KBM-7 (cell line): ENCODE data around the gene SUV39H2.
"Not testable (repeated sequence)": the region's sequence is repeated elsewhere in the genome, so short reads cannot be mapped to it uniquely, and the experiment has no call there.

Source experiments
- DNase-seq: peaks from one replicate; pipeline ENCODE4 v3.0.0-alpha.2; 2015
- in situ Hi-C: fragments of 300-500 bp; cut with MboI; formaldehyde crosslinking; loops from 2 replicates; pipeline ENCODE4 v1.14.3; 2020; ENCODE audit warnings: low sequenced_read_pairs, low pct_unique_long_range_greater_than_20kb, mixed read lengths

The SUV39H2 gene

DNA sequence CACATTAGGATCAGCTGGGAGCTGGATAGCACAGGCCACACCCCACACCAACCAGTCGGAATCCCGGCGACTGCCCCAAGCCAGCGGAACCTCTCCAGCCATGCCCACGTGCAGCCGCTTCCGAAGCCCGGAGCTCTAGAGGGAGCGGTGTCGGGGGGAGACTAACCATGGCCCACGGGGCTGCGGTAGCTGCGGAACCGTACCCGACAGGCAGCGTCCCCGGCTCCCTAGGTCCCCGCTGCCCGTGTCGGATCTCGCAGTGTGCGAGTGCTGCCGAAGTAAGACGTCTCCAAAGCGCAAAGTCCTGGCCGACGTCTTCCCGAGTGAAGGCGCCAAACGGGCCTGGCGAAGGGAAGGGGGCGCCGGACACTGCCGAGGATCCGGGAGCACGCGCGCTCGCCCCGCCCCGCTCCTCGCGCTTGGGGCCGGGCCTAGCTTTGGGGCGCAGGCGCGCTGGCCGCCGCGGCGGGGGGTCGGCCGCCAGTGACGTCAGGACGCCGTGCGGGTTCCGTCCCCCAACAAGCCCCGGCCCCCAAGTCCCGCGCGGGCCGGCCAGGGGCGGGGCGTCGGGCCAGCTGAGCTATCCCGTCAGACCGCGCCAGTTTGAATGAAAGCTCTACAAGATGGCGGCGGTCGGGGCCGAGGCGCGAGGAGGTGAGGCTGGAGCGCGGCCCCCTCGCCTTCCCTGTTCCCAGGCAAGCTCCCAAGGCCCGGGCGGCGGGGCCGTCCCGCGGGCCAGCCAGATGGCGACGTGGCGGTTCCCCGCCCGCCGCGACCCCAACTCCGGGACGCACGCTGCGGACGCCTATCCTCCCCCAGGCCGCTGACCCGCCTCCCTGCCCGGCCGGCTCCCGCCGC, at the start of gene SUV39H2:
SUV39H2 (plus strand) TSS at position 601 of the 858 bp plus-strand sequence; CDS start at position 624, 23 bp downstream.
- in situ Hi-C loops: no loop called here
- peak; percentile 97 for DNase-seq

DNA sequence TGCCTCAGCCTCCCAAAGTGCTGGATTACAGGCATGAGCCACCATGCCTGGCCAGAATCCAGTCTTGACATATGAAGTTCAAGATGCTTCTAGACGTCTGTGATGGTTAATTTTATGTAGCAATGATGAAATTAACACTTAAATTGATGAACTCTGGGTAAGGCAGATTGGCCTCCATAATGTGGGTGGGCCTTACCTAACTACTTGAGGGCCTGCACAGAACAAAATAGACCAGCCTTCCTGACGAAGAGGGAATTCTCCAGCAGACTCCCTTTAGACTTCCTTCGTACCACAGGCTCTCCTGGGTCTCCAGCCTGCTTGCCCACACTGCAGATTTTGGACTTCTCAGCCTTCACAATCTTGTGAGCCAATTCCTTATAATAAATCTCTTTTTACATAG, 45.6 kb upstream of the SUV39H2 start:
- DNase-seq: no peak
- in situ Hi-C loops: loop anchor here (25.0 kb wide), 1 partner anchor 296 kb away; no protein-coding TSS in a partner anchor

GRCh38 chr10:14836208-14836607, 42.5 kb upstream of the SUV39H2 start:
- DNase-seq: no peak
- in situ Hi-C loops: loop anchor here (25.0 kb wide), 1 partner anchor 299 kb away; no protein-coding TSS in a partner anchor

DNA sequence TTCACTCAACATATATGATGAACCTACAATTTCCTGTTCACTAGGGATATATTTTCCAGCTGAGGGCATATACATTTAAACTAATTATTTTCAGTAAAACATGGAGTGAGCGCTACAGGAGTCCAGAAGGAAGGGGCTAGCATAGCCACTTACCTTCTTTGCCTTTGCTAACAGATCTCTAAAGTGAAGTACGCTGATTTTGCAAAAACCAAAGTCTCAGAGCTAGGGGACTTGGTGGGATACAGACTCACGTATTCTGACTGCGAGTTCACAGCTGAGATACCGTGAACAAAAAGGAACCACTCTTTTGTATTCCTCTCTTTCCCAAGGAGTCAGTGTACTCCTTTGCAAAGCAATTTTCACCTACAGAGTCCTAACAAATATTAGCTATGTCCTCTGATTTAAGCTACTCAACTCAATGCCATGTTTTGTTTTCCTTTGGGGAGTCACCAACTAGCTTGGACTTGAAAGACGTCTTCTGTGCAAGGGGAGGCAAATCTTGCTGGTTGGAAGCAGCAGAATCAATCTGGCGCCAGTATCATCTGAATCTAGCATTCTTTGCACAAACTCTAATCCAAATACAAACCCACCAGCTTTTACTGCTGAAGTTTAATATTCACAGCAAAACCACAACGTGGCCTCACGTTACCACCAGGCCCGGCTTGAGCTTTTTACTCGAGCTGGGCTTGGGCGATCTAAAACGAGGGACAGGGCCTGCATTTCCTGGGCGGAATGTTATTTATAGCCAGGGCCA, 41.5 kb upstream of the SUV39H2 start:
- in situ Hi-C loops: loop anchor here (25.0 kb wide), 1 partner anchor 300 kb away; no protein-coding TSS in a partner anchor
- no peak for DNase-seq

GRCh38 chr10:14837757-14838581, 40.7 kb upstream of the SUV39H2 start, which contains the start of the genes CDNF, HSPA14 and MSANTD7:
Gene CDNF, minus strand, starts transcription at chr10:14838037. Its CDS starts 91 bp downstream, at chr10:14837946.
Gene HSPA14, plus strand, starts transcription at chr10:14838306. Its CDS starts 97 bp downstream, at chr10:14838403.
Gene MSANTD7, plus strand, starts transcription at chr10:14838306. Its CDS starts 3,979 bp downstream, at chr10:14842285.
- in situ Hi-C loops: loop anchor here (25.0 kb wide), 1 partner anchor 301 kb away; no protein-coding TSS in a partner anchor
- peak; percentile 99 for DNase-seq

- in situ Hi-C loops: loop anchor here (25.0 kb wide), 1 partner anchor 301 kb away; no protein-coding TSS in a partner anchor
- DNase-seq: peak; percentile 40
Measured at GRCh38 chr10:14838582-14839304, 39.9 kb upstream of the SUV39H2 start.

DNA sequence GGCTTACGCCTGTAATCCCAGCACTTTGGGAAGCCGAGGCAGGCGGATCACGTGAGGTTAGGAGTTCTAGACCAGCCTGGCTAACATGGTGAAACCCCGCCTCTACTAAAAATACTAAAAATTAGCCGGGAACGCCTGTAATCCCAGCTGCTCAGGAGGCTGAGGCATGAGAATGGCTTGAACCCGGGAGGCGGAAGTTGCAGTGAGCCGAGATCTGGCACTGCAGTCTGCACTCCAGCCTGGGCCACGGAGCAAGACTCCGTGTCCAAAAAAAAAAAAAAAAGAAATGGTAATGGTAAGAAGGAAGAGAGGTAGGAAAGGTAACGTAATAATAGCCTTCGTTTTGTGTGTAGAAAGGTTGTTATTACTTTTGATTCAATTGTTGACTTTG, 39.4 kb upstream of the SUV39H2 start:
- DNase-seq: peak; percentile 57
- in situ Hi-C loops: loop anchor here (25.0 kb wide), 1 partner anchor 302 kb away; no protein-coding TSS in a partner anchor

GRCh38 chr10:14840178-14840577, 38.5 kb upstream of the SUV39H2 start:
- in situ Hi-C loops: loop anchor here (25.0 kb wide), 1 partner anchor 303 kb away; no protein-coding TSS in a partner anchor
- no peak for DNase-seq

GRCh38 chr10:14843327-14843988, 35.2 kb upstream of the SUV39H2 start:
- DNase-seq: no peak
- in situ Hi-C loops: loop anchor here (25.0 kb wide), 1 partner anchor 306 kb away; no protein-coding TSS in a partner anchor

DNA sequence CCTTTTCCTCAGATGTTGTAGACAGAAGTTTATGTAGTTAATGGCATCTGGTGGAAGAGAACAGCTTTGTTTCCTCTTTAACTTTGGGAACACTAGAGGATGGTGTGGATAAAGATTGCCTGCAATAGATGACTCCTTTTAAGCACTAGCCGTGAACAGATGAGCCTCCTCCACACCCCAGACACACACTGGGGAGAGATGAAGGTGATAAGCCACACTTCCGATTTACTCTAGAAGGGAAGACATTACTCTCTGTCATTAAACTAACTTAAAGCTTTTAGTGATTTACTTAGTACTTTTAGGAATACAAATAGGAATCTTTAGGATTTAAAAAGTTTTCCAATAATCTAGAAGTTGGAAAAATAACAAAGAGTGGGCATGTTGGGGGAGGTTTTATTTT, 33.7 kb upstream of the SUV39H2 start:
- in situ Hi-C loops: loop anchor here (25.0 kb wide), 1 partner anchor 308 kb away; no protein-coding TSS in a partner anchor
- no peak for DNase-seq

DNA sequence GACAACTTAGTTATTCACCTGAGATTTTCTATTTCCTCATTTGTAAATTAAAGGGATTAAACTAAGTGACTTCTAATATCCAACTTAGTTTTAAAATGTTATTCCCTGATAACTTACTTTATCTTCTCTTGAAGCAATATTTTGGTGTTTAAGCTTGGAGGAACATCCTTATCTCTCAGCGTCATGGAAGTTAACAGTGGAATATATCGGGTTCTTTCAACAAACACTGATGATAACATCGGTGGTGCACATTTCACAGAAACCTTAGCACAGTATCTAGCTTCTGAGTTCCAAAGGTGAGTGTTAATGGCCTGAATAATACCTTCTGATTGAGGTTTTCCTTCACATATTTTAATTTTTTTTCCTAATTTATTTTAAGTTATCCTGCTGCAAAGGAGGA, 26.4 kb upstream of the SUV39H2 start:
- in situ Hi-C loops: no loop called here
- no peak for DNase-seq

DNA sequence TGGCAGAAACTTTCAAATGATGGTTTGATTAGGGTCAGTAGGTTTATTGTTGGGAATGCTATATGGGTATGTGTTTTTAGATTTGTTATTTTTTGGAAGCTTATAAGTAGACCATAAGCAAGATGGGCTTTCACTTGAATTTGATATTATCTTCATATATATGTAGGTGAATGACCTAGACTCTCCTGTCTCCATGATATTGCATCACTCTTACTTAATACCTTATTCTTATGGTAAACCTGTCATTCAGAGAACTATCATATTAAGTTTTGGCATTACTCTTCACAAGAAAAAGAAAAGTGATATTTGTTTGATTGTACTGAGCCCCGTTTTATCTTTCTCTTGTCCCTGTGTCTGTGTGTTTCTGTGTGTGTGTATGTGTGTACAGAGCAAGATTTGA, 23.2 kb upstream of the SUV39H2 start:
- in situ Hi-C loops: no loop called here

GRCh38 chr10:14858338-14858960, 20.2 kb upstream of the SUV39H2 start:
- DNase-seq: no peak
- in situ Hi-C loops: no loop called here

More for the DNA sequence above, 23.2 kb upstream of the SUV39H2 start:
- no peak for DNase-seq

DNA sequence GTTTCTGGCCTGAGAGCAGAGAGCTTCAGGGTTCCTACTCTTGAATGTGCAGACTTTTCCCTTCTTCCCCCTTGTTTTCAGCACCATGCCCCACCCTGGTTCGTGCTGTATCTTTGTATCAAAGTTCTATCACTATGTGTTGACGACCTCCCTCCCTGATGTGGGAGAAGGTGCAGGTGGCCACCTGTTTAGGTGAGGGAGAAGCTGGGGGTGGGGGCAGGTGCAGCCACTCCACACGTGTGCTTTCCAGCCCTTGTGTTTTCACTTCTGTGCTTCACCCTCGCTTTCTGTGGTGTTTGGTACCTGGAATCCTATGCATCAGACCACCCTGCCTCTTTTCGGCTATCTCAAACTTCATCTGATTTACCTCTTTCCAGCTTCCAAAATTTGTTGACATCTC, 19.6 kb upstream of the SUV39H2 start:
- no peak for DNase-seq
- in situ Hi-C loops: no loop called here

GRCh38 chr10:14859775-14860174, 18.9 kb upstream of the SUV39H2 start:
- in situ Hi-C loops: no loop called here
- no peak for DNase-seq

DNA sequence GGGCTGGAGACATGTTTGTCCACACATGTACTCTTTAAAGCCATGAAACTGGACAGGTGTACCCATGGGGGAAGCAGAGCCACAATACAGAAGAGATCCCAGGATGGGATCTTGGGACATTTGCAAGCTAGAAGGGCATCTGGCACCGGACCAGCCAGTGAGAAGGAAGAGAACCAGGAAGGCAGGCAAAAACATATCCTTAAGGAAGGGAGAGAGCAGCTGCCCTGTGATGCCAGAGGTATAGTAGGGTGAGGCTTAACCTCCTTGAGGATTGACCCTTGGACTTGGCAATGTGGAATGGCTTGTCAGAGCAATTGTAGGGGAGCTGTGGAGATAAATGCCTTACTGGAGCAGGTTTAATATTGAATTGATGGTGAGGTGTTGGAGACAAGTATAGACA, 17.9 kb upstream of the SUV39H2 start:
- in situ Hi-C loops: no loop called here
- no peak for DNase-seq

GRCh38 chr10:14864466-14864865, 14.2 kb upstream of the SUV39H2 start:
- in situ Hi-C loops, DNase-seq: not testable (repeated sequence)
